Panc1 (cell line): ENCODE measurements around the gene PPARD. TPM values are rescaled to one million over a fixed set of nuclear protein-coding genes. Genes with fewer than 3 reads are reported as not detected.

Experiments
- ATAC-seq: fragments of 200-7000 bp; cut with Tn5 transposase; 2 replicates; pipeline ENCODE4 v1.9.1; 2020; ENCODE audit warnings: mild to moderate bottlenecking, moderate library complexity
- BruUV-seq: library from RNA; stranded (reverse); fragments of 400-500 nt; replicated peaks from 2 replicates; lab custom pipeline; 2021; lab: Mats Ljungman, UMichigan
- CTCF ChIA-PET: fragments of 300-600 bp; sonication (Branson Sonifier 250); formaldehyde crosslinking; loops from one replicate; lab custom pipeline; 2022; ENCODE audit warnings: antibody characterized with exemption; lab: Charles Lee
- POLR2A ChIA-PET: fragments of 300-600 bp; sonication (Branson Sonifier 250); formaldehyde crosslinking; loops from one replicate; lab custom pipeline; 2022; ENCODE audit warnings: antibody characterized with exemption; lab: Charles Lee
- DNase-seq: peaks from one replicate; pipeline ENCODE4 v3.0.0-alpha.2; 2010; ENCODE audit warnings: low read depth, low spot score
- H3K27ac ChIP-seq: 2 replicates; pipeline ENCODE4 v1.5.1; 2011; ENCODE audit warnings: mild to moderate bottlenecking, low read length, inconsistent platforms
- H3K27me3 ChIP-seq: fragments of 200-500 bp; sonication (Bioruptor generic); 2 replicates; pipeline ENCODE4 v1.6.0; 2014; ENCODE audit warnings: low read length, inconsistent platforms; ENCODE audit not compliant: control insufficient read depth, insufficient read depth
- H3K36me3 ChIP-seq: fragments of 200-500 bp; sonication (Bioruptor generic); 2 replicates; pipeline ENCODE4 v1.5.1; 2014; ENCODE audit warnings: inconsistent platforms, mild to moderate bottlenecking, low read length, moderate library complexity; ENCODE audit not compliant: control insufficient read depth, insufficient read depth
- H3K4me1 ChIP-seq: 2 replicates; pipeline ENCODE4 v1.5.1; 2011; ENCODE audit warnings: inconsistent platforms, mild to moderate bottlenecking, low read length, moderate library complexity; ENCODE audit not compliant: control insufficient read depth, insufficient read depth
- H3K4me3 ChIP-seq, 2 experiments: 2 replicates each; pipeline ENCODE4 v1.5.1; 2011 to 2012; ENCODE audit warnings: low read depth in 2 of 2, low read length in 2 of 2, mild to moderate bottlenecking in 2 of 2, inconsistent platforms in 1 of 2, moderate library complexity in 1 of 2
- H3K9me3 ChIP-seq: fragments of 200-500 bp; sonication (Bioruptor generic); 2 replicates; pipeline ENCODE4 v1.5.1; 2014; ENCODE audit warnings: low read depth, mild to moderate bottlenecking, inconsistent platforms, low read length, moderate library complexity; ENCODE audit not compliant: control insufficient read depth, insufficient read depth
- CTCF ChIP-seq: fragments of 450-650 bp; IDR thresholded peaks from 2 replicates; pipeline ENCODE4 v1.5.1; 2017; ENCODE audit warnings: mild to moderate bottlenecking
- POLR2AphosphoS5 ChIP-seq: IDR thresholded peaks from 2 replicates; pipeline ENCODE4 v1.6.1; 2012; ENCODE audit warnings: mild to moderate bottlenecking, low read depth, low read length, moderate library complexity
- REST ChIP-seq, 2 experiments: IDR thresholded peaks; 2 replicates each; pipeline ENCODE4 v1.6.1; 2011 to 2012; ENCODE audit warnings: low read depth in 2 of 2, control low read depth in 1 of 2, low read length in 1 of 2, mild to moderate bottlenecking in 1 of 2, moderate library complexity in 1 of 2; ENCODE audit not compliant: insufficient read depth in 1 of 2
- SIN3A ChIP-seq: IDR thresholded peaks from 2 replicates; pipeline ENCODE4 v1.6.1; 2012; ENCODE audit warnings: low read depth, mild to moderate bottlenecking, low read length, moderate library complexity, borderline replicate concordance; ENCODE audit not compliant: insufficient read depth
- TCF7L2 ChIP-seq: IDR thresholded peaks from 2 replicates; pipeline ENCODE4 v1.6.1; 2011; ENCODE audit warnings: mild to moderate bottlenecking, low read depth, low read length, inconsistent platforms
- in situ Hi-C: cut with HindIII; loops from 2 replicates; pipeline ENCODE4 v1.10.0; 2016; ENCODE audit warnings: low sequenced_read_pairs, low pct_unique_long_range_greater_than_20kb
- intact Hi-C: fragments of 100-400 bp; cut with micrococcal nuclease; formaldehyde crosslinking; loops from one replicate; pipeline ENCODE4 v1.10.0; 2022; ENCODE audit not compliant: unreplicated experiment
- total RNA-seq: library from RNA; stranded (reverse); gene quantifications from one replicate; pipeline ENCODE4 v1.2.1, GENCODE V29; 2021; ENCODE audit not compliant: unreplicated experiment

Gene PPARD
- total RNA-seq, 1 experiment from 2014 or later: 14.4 TPM

GRCh38 chr6:35311390-35312075, 30.8 kb upstream of the PPARD start:
- CTCF ChIA-PET: no interaction called here
- H3K4me3 ChIP-seq: no peak overlapping the region

More at GRCh38 chr6:35311390-35312075, 30.8 kb upstream of the PPARD start:
- H3K27ac ChIP-seq: no peak overlapping the region
- in situ Hi-C loops: no loop called here
- no peaks in the 10 kb centered on the region for H3K4me1 ChIP-seq
- no peak for DNase-seq
- TF ChIP-seq CTCF: no peak
- TF ChIP-seq REST (IDR thresholded peaks at IDR 0.05; ENCODE audit: insufficient read depth in 1 of 2, low read depth in 2 of 2, low read length in 1 of 2): no peak
- TF ChIP-seq POLR2AphosphoS5: no peak
- TF ChIP-seq TCF7L2: no peak
- TF ChIP-seq SIN3A: no peak
- ATAC-seq: no peak
- peaks cover 7% of the 10 kb centered on the region; the same call in 1 of the 2 replicates for H3K27me3 ChIP-seq
- intact Hi-C loops: no loop called here
- no peaks in the 10 kb centered on the region for H3K36me3 ChIP-seq
- POLR2A ChIA-PET: no interaction called here
- BruUV-seq: no TSS peak
- no peaks in the 10 kb centered on the region for H3K9me3 ChIP-seq
